ENCODE results near the gene GSTA1.
"Not testable (repeated sequence)": the region's sequence is repeated elsewhere in the genome, so short reads cannot be mapped to it uniquely, and the experiment has no call there.

GRCh38 chr6:52782209-52782608 lies 21.4 kb downstream of the GSTA1 start:
- TF ChIP-seq CTCF, POLR2A (IDR thresholded peaks at IDR 0.05): not testable (repeated sequence)

Data from right lobe of liver (tissue), 4 donors.